Measurements from ENCODE around the gene CX3CL1.

- TF ChIP-seq, protein P1, sequence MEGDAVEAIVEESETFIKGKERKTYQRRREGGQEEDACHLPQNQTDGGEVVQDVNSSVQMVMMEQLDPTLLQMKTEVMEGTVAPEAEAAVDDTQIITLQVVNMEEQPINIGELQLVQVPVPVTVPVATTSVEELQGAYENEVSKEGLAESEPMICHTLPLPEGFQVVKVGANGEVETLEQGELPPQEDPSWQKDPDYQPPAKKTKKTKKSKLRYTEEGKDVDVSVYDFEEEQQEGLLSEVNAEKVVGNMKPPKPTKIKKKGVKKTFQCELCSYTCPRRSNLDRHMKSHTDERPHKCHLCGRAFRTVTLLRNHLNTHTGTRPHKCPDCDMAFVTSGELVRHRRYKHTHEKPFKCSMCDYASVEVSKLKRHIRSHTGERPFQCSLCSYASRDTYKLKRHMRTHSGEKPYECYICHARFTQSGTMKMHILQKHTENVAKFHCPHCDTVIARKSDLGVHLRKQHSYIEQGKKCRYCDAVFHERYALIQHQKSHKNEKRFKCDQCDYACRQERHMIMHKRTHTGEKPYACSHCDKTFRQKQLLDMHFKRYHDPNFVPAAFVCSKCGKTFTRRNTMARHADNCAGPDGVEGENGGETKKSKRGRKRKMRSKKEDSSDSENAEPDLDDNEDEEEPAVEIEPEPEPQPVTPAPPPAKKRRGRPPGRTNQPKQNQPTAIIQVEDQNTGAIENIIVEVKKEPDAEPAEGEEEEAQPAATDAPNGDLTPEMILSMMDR (IDR thresholded peaks at IDR 0.05; ENCODE audit: insufficient read depth, low read length) = no peak
- no peak for TF ChIP-seq REST (IDR thresholded peaks at IDR 0.05; ENCODE audit: insufficient replicate concordance, low read depth)
Measured at GRCh38 chr16:57382535-57383275, 10.4 kb downstream of the CX3CL1 start.
